ENCODE results near the gene QSOX1. TPM values are rescaled to one million over a fixed set of nuclear protein-coding genes. Genes with fewer than 3 reads are reported as not detected.
A peak's percentile ranks its signal among the peaks of the same experiment; 100 is the strongest.

QSOX1 gene
- total and polyA plus RNA-seq, 9 of the 15 experiments (the other 6 are each of a cell fraction or from before 2014, with no cell fraction given), result 4.0 to 53.1 (median 15.0) TPM

DNA sequence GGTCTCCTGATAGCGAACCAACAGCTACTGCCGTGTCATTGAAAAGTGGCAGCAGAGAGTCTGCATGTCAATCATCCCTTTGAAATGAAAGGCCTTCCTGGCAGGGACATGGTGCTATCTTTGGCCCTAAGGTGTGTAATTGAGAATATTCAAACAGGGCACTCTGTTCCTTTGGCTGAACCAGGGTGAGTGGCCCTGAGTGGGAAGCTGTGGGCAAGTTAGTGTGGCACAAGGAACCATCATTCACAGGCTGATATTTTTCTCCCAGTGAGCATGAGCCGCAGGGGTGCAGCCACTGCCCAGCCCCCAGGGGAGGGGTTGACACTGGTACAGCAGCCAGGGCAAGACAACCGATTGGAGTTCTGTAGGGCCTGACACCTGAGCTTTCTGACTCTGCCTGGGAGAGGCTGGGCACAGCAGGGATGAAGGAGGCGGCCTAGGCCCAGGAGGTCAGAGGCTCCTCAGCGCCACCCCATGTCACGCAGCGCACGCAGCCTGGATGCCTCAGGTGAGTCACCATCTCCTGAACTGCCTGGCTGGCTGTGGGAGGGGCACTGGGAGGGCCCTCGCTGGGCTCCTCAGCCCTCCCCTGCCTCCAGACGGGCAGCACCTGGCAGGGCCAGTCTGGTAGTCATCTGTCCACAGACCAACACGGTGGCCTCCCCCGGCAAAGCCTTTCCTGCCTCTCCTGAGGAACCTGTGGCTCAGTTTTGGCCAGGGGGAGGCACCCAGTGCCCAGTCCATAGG lies 13.2 kb downstream of the QSOX1 start (continued):
- TF ChIP-seq ZNF561 (CRISPR knock-in tag; conservative IDR thresholded peaks at IDR 0.05) (no peak), NFATC3 (IDR thresholded peaks at IDR 0.05) (no peak), CBX2 (IDR thresholded peaks at IDR 0.05; ENCODE audit: insufficient read depth, low read length, poor library complexity, severe bottlenecking) (no peak), GATA2 (CRISPR knock-in tag; IDR thresholded peaks at IDR 0.05) (no peak)
- TF ChIP-seq, protein P1, sequence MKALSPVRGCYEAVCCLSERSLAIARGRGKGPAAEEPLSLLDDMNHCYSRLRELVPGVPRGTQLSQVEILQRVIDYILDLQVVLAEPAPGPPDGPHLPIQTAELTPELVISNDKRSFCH (CRISPR knock-in tag; IDR thresholded peaks at IDR 0.05), result no peak
- TF ChIP-seq, protein P1 (tag; IDR thresholded peaks at IDR 0.05), result no peak

DNA sequence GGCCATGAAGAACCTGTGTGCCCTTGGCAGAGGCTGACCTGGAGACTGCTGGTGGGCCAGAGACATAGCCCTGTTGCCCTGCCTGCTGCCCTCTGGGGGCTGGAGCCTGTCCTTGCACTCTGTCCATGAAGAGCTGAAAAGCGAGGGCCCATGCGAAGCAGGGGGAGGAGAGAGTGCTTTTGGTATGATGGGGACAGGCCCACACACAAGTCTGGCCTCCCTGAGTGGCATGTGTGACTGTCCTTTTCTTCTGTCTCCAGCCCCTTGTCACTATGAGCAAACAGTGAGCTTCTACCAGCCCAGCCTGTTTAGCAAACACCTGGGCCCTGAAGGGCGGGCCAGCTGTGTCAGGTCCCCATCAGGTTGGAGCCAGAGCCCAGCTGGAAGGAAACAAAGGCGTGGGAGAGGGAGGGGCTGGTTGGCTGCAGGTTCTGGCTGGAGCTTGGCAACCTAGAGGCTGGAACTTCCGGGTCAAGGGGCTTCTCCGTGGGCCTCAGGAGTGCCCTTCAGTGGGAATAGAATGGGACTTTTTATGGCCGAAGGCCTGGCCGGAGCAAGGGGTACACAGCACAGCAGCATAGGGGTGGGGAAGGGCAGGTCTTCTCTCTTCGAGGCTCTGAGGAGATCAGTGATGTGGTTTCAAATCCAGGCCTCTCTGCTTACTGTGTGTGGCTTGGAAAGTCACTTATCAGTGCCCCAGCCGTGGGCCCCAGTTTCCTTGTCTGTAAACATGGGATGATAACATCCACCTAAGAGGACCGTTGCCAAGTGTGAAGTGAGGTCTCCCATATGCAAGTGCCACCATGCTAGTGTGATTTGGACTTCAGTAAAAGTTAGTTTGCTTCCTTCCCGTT lies 14.3 kb downstream of the QSOX1 start:
- peak; percentile 70 to 78 (median 75) for DNase-seq (ENCODE audit: extremely low read depth in 1 of 4, low spot score in 3 of 4)
- no TSS peak for BruUV-seq (replicated peaks)
- peak overlapping the region in 1 of 2 experiments; percentile 60; a peak in 2 of 4 replicates for H3K9ac ChIP-seq (ENCODE audit: insufficient read depth in 1 of 2, low read depth in 2 of 2, low read length in 2 of 2)
- no peak for TF ChIP-seq U2AF1 (optimal IDR thresholded peaks at IDR 0.05; ENCODE audit: low read depth, low read length)
- peak; percentile 32 for TF ChIP-seq CBFA2T3 (IDR thresholded peaks at IDR 0.05)
- 0 out of 2 replicates have a peak, but pooled peaks have one; percentile 10 for TF ChIP-seq ZNF766 (CRISPR knock-in tag; conservative IDR thresholded peaks at IDR 0.05)
- TF ChIP-seq EGR1 (conservative IDR thresholded peaks at IDR 0.05), result no peak
- TF ChIP-seq SMC3 (conservative IDR thresholded peaks at IDR 0.05; ENCODE audit: insufficient read depth, low read depth, low read length), result peak; percentile 84
- no peak for TF ChIP-seq ZNF76 (CRISPR knock-in tag; IDR thresholded peaks at IDR 0.05; ENCODE audit: borderline replicate concordance)
- 0 out of 2 replicates have a peak, but pooled peaks have one; percentile 28 for TF ChIP-seq XRCC5 (IDR thresholded peaks at IDR 0.05; ENCODE audit: low read depth, low read length)
- no peak for TF ChIP-seq POLR2B (IDR thresholded peaks at IDR 0.05; ENCODE audit: low read depth, partially characterized antibody)
- 0 out of 2 replicates have a peak, but pooled peaks have one; percentile 15 for TF ChIP-seq CREM (IDR thresholded peaks at IDR 0.05; ENCODE audit: low read depth)
- TF ChIP-seq ZNF77 (CRISPR knock-in tag; IDR thresholded peaks at IDR 0.05), result no peak
- TF ChIP-seq, protein P2, sequence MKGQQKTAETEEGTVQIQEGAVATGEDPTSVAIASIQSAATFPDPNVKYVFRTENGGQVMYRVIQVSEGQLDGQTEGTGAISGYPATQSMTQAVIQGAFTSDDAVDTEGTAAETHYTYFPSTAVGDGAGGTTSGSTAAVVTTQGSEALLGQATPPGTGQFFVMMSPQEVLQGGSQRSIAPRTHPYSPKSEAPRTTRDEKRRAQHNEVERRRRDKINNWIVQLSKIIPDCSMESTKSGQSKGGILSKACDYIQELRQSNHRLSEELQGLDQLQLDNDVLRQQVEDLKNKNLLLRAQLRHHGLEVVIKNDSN (CRISPR knock-in tag; IDR thresholded peaks at IDR 0.05), result peak; percentile 23; the same call in 1 of the 2 replicates
- TF ChIP-seq HIVEP1 (CRISPR knock-in tag; IDR thresholded peaks at IDR 0.05), result no peak

More for the DNA sequence above, 14.3 kb downstream of the QSOX1 start:
- peak; percentile 93 for ATAC-seq
- Histone ChIP-seq H4K20me1 (replicated peaks; ENCODE audit: control insufficient read depth, insufficient read depth, low read length) (peaks cover 17% of the 10 kb centered on the region), H3K9me3 (replicated peaks; ENCODE audit: control insufficient read depth, insufficient read depth, low read depth, low read length) (no peaks in the 10 kb centered on the region), H3K4me2 (ENCODE audit: insufficient read depth, low read length) (no peak overlapping the region), H3K9me1 (ENCODE audit: control insufficient read depth, insufficient read depth, low read length) (no peaks in the 10 kb centered on the region), H3K79me2 (ENCODE audit: control insufficient read depth, insufficient read depth, low read length) (no peaks in the 10 kb centered on the region), H3K36me3 (ENCODE audit: control insufficient read depth, insufficient read depth, low read length) (peaks cover 17% of the 10 kb centered on the region; the same call in 1 of the 3 replicates), H2AFZ (ENCODE audit: low read depth, low read length) (no peak overlapping the region), H3K4me3 (no peak overlapping the region), H3K27ac (ENCODE audit: extremely low read depth, low read depth, low read length) (no peak overlapping the region), H3K4me1 (replicated peaks in 1 of 2; ENCODE audit: control insufficient read depth in 2 of 2, insufficient read depth in 2 of 2, low read length in 2 of 2) (peaks cover 10 to 19% of the 10 kb centered on the region in 2 experiments; a peak in 4 of 5 replicates), H3K27me3 (ENCODE audit: control insufficient read depth in 2 of 2, insufficient read depth in 2 of 2, low read length in 2 of 2) (no peaks in the 10 kb centered on the region)
- 38% methylated on average over 12 of the region's 12 CpGs for WGBS (ENCODE audit: insufficient coverage, low coverage, missing lambda C conversion rate)
- POLR2A ChIA-PET, result interaction anchor here (0.5 to 8.2 kb wide), 11 partner anchors 10 to 359 kb away, joined by 3 to 41 read pairs (median 4); partner anchors contain the start of genes QSOX1 and TOR1AIP1
- CTCF ChIA-PET (ENCODE audit: low intra/inter-chr PET ratio), result interaction anchor here (0.8 to 1.2 kb wide), 3 partner anchors 10 to 463 kb away, joined by 3 to 7 read pairs (median 3); no protein-coding TSS in a partner anchor
- FAIRE-seq, result peak; percentile 74
- intact Hi-C loops (cut with micrococcal nuclease), result loop anchor here (2.0 kb wide), 1 partner anchor 302 kb away; no protein-coding TSS in a partner anchor
- in situ Hi-C loops (cut with MboI), result no loop called here

Measured in K562 (cell line).